Glutamatergic neuron (in vitro differentiated cells): Measurements from ENCODE around the gene TRIM59. TPM values are rescaled to one million over a fixed set of nuclear protein-coding genes. Genes with fewer than 3 reads are reported as not detected.

Source experiments
- DNase-seq: peaks from one replicate; pipeline ENCODE4 v3.0.0; 2022
- H3K27ac Mint-ChIP-seq: one replicate; pipeline ENCODE4 v1.8.0; 2020; ENCODE audit warnings: mild to moderate bottlenecking, mixed read lengths, inconsistent platforms; ENCODE audit not compliant: unreplicated experiment
- H3K27me3 Mint-ChIP-seq: one replicate; pipeline ENCODE4 v1.8.0; 2020; ENCODE audit warnings: mild to moderate bottlenecking, moderate library complexity, mixed read lengths, inconsistent platforms; ENCODE audit not compliant: unreplicated experiment
- H3K36me3 Mint-ChIP-seq: one replicate; pipeline ENCODE4 v1.8.0; 2020; ENCODE audit warnings: mild to moderate bottlenecking, mixed read lengths, inconsistent platforms; ENCODE audit not compliant: unreplicated experiment
- H3K4me1 Mint-ChIP-seq: one replicate; pipeline ENCODE4 v1.8.0; 2020; ENCODE audit warnings: mild to moderate bottlenecking, low read depth, mixed read lengths, inconsistent platforms; ENCODE audit not compliant: unreplicated experiment
- H3K4me3 Mint-ChIP-seq: one replicate; pipeline ENCODE4 v1.8.0; 2020; ENCODE audit warnings: mild to moderate bottlenecking, mixed read lengths, inconsistent platforms; ENCODE audit not compliant: unreplicated experiment
- H3K9me3 Mint-ChIP-seq: one replicate; pipeline ENCODE4 v1.8.0; 2020; ENCODE audit warnings: mild to moderate bottlenecking, moderate library complexity, mixed read lengths, inconsistent platforms; ENCODE audit not compliant: unreplicated experiment
- CTCF ChIP-seq: fragments of 200-600 bp; sonication (generic); IDR thresholded peaks from one replicate; pipeline ENCODE4 v1.5.0; 2021; ENCODE audit not compliant: partially characterized antibody, unreplicated experiment
- total RNA-seq: library from RNA; stranded (reverse); fragmentation: NEBNext Ultra II Directional; extraction: Animal tissue kit (Norgen Biotek cat#: 25700); gene quantifications from one replicate; pipeline ENCODE4 v1.2.1, GENCODE V29; 2021; ENCODE audit not compliant: unreplicated experiment

The TRIM59 gene
- total RNA-seq, 1 donor from 2014 or later: 10.1 TPM

- Mint-ChIP-seq H3K36me3 (peaks cover 4% of the 10 kb centered on the region), H3K9me3 (peaks cover 6% of the 10 kb centered on the region), H3K27me3 (peaks cover 4% of the 10 kb centered on the region), H3K27ac (no peak overlapping the region), H3K4me1 (peaks cover 3% of the 10 kb centered on the region), H3K4me3 (no peak overlapping the region)
- DNase-seq: no peak
- TF ChIP-seq CTCF: no peak
Observed at GRCh38 chr3:160451602-160452001, 2.0 kb upstream of the TRIM59 start.

- peak overlapping the region; percentile 68 for H3K27ac Mint-ChIP-seq
- H3K4me3 Mint-ChIP-seq: peak overlapping the region; percentile 95
- peaks cover 6% of the 10 kb centered on the region for H3K9me3 Mint-ChIP-seq
- TF ChIP-seq CTCF: no peak
- peaks cover 4% of the 10 kb centered on the region for H3K36me3 Mint-ChIP-seq
- peaks cover 4% of the 10 kb centered on the region for H3K27me3 Mint-ChIP-seq
- H3K4me1 Mint-ChIP-seq: peaks cover 3% of the 10 kb centered on the region
- DNase-seq: no peak
Observed at GRCh38 chr3:160450846-160451245, 1.3 kb upstream of the TRIM59 start.

- no peak for TF ChIP-seq CTCF
- peak; percentile 65 for DNase-seq
- H3K4me3 Mint-ChIP-seq: peak overlapping the region; percentile 95
Observed at GRCh38 chr3:160448845-160449635, 546 bp downstream of the TRIM59 start.

GRCh38 chr3:160447544-160447943 lies 2.0 kb downstream of the TRIM59 start:
- Mint-ChIP-seq H3K4me3 (no peak overlapping the region), H3K4me1 (peaks cover 3% of the 10 kb centered on the region), H3K36me3 (peaks cover 4% of the 10 kb centered on the region), H3K27me3 (peaks cover 4% of the 10 kb centered on the region), H3K9me3 (peaks cover 6% of the 10 kb centered on the region), H3K27ac (no peak overlapping the region)
- TF ChIP-seq CTCF: no peak
- no peak for DNase-seq

More at GRCh38 chr3:160448845-160449635, 546 bp downstream of the TRIM59 start:
- Mint-ChIP-seq H3K36me3 (peaks cover 4% of the 10 kb centered on the region), H3K27me3 (peaks cover 4% of the 10 kb centered on the region), H3K9me3 (peaks cover 6% of the 10 kb centered on the region), H3K27ac (peak overlapping the region; percentile 91), H3K4me1 (peaks cover 3% of the 10 kb centered on the region)

- Mint-ChIP-seq H3K9me3 (peaks cover 6% of the 10 kb centered on the region), H3K4me1 (peaks cover 3% of the 10 kb centered on the region), H3K4me3 (no peak overlapping the region), H3K36me3 (peaks cover 4% of the 10 kb centered on the region), H3K27ac (no peak overlapping the region), H3K27me3 (peaks cover 4% of the 10 kb centered on the region)
- TF ChIP-seq CTCF: no peak
- no peak for DNase-seq
Observed at GRCh38 chr3:160446522-160447056, 3.0 kb downstream of the TRIM59 start.
